Tibial nerve (tissue), 4 donors: ENCODE data around the gene SHB. TPM values are rescaled to one million over a fixed set of nuclear protein-coding genes. Genes with fewer than 3 reads are reported as not detected.

ENCODE experiments used
- small RNA-seq: library from RNA; depleted of rRNA; stranded (forward); fragments of <200 nt; gene quantifications from one replicate; pipeline ENCODE3, GENCODE V24; 2016
- total RNA-seq, 4 donors: library from RNA; depleted of rRNA; stranded (reverse); fragments of >200 nt; gene quantifications; one replicate each; pipeline ENCODE4 v1.1.0, GENCODE V29; 2016

SHB gene
- total RNA-seq, 4 donors from 2014 or later: 6.3 to 15.9 (median 11.6) TPM

Small RNA genes within 50 kb of the gene (small RNA-seq; reads per million reads assigned to genes)
- gene RNU7-124P: not detected

Other genes with a start within 250 kb of the SHB start
- gene SLC25A51, start 165.1 kb downstream of the SHB start, total RNA-seq: 10 to 100 TPM; 21.6 to 28.4 (median 25.7) TPM